HCT116 (cell line): Measurements from ENCODE around the gene METTL25B. TPM values are rescaled to one million over a fixed set of nuclear protein-coding genes. Genes with fewer than 3 reads are reported as not detected.

Experiments used
- ATAC-seq: fragments of 200-7000 bp; cut with Tn5 transposase; 2 replicates; pipeline ENCODE4 v1.9.1; 2020; ENCODE audit warnings: mild to moderate bottlenecking, moderate library complexity
- BruUV-seq: library from RNA; stranded (reverse); fragments of 400-500 nt; replicated peaks from 2 replicates; lab custom pipeline; 2021; lab: Mats Ljungman, UMichigan
- CTCF ChIA-PET: fragments of 300-600 bp; sonication (Branson Sonifier 250); formaldehyde crosslinking; loops from one replicate; lab custom pipeline; 2021; ENCODE audit warnings: antibody characterized with exemption; lab: Charles Lee
- POLR2A ChIA-PET: fragments of 300-600, 350-600 bp; sonication (Branson Sonifier 250); formaldehyde crosslinking; loops from one replicate; lab custom pipeline; 2021; ENCODE audit warnings: antibody characterized with exemption; lab: Charles Lee
- RAD21 ChIA-PET, 2 experiments: fragments of 300-600 bp; sonication (Branson Sonifier 250); formaldehyde crosslinking; loops; one replicate each; lab custom pipeline; 2023; ENCODE audit warnings: low total read pairs in 2 of 2; ENCODE audit not compliant: uncharacterized antibody in 2 of 2, unreplicated experiment in 2 of 2, low non-redundant PET in 1 of 2; lab: Charles Lee
- DNase-seq: peaks from one replicate; pipeline ENCODE4 v3.0.0-alpha.2; 2010; ENCODE audit warnings: low read depth, low spot score
- H2AFZ ChIP-seq: fragments of 200-600 bp; shearing (Covaris generic), sonication (generic); 2 replicates; pipeline ENCODE4 v1.6.1; 2017; ENCODE audit warnings: low read depth, mixed run types, mixed read lengths, antibody characterized with exemption, low read length; ENCODE audit not compliant: poor library complexity, severe bottlenecking
- H3K27ac ChIP-seq: 2 replicates; pipeline ENCODE4 v1.5.1; 2012; ENCODE audit warnings: low read depth, low read length
- H3K27me3 ChIP-seq: fragments of 200-600 bp; sonication (generic); 2 replicates; pipeline ENCODE4 v1.6.1; 2016; ENCODE audit warnings: mixed run types, low read length, mixed read lengths; ENCODE audit not compliant: insufficient read depth
- H3K36me3 ChIP-seq, 2 experiments: fragments of 200-500 bp in 1 of 2; fragments of 200-600 bp in 1 of 2; sonication (Bioruptor generic) in 1 of 2; sonication (generic) in 1 of 2; 2 replicates each; pipeline versions ENCODE4 v1.5.1 to v1.6.1; 2014 to 2016; ENCODE audit warnings: low read length in 2 of 2, inconsistent platforms in 1 of 2, mixed read lengths in 1 of 2, mixed run types in 1 of 2; ENCODE audit not compliant: insufficient read depth in 2 of 2, control insufficient read depth in 1 of 2
- H3K4me1 ChIP-seq, 2 experiments: fragments of 200-600 bp in 1 of 2; sonication (generic) in 1 of 2; 2 replicates each; pipeline versions ENCODE4 v1.5.1 to v1.6.1; 2012 to 2017; ENCODE audit warnings: low read length in 2 of 2, inconsistent platforms in 1 of 2, mild to moderate bottlenecking in 1 of 2, mixed read lengths in 1 of 2, mixed run types in 1 of 2, moderate library complexity in 1 of 2; ENCODE audit not compliant: insufficient read depth in 2 of 2, control insufficient read depth in 1 of 2
- H3K4me2 ChIP-seq: fragments of 200-600 bp; sonication (generic); 2 replicates; pipeline ENCODE4 v1.6.1; 2017; ENCODE audit warnings: mixed run types, low read length, mixed read lengths
- H3K4me3 ChIP-seq, 2 experiments: fragments of 200-600 bp in 1 of 2; sonication (generic) in 1 of 2; replicated peaks in 1 of 2; 2 replicates each; pipeline ENCODE4 v1.5.1; 2011 to 2016; ENCODE audit warnings: low read length in 2 of 2, control low read depth in 1 of 2, low read depth in 1 of 2, mild to moderate bottlenecking in 1 of 2, mixed read lengths in 1 of 2, mixed run types in 1 of 2
- H3K79me2 ChIP-seq: fragments of 200-600 bp; sonication (generic); 2 replicates; pipeline ENCODE4 v1.6.1; 2017; ENCODE audit warnings: mild to moderate bottlenecking, mixed run types, low read length, moderate library complexity, mixed read lengths; ENCODE audit not compliant: insufficient read depth
- H3K9ac ChIP-seq: fragments of 200-600 bp; sonication (generic); 2 replicates; pipeline ENCODE4 v1.6.1; 2016; ENCODE audit warnings: low read length, mixed read lengths
- H3K9me2 ChIP-seq: fragments of 200-600 bp; sonication (generic), shearing (Covaris generic); 2 replicates; pipeline ENCODE4 v1.6.1; 2017; ENCODE audit warnings: mixed run types, mild to moderate bottlenecking, moderate library complexity; ENCODE audit not compliant: insufficient read depth
- H3K9me3 ChIP-seq, 2 experiments: fragments of 200-500 bp in 1 of 2; fragments of 200-600 bp in 1 of 2; sonication (Bioruptor generic) in 1 of 2; sonication (generic) in 1 of 2; 2 replicates each; pipeline ENCODE4 v1.6.1; 2014 to 2017; ENCODE audit warnings: low read length in 2 of 2, mixed read lengths in 2 of 2, inconsistent platforms in 1 of 2, low read depth in 1 of 2, mild to moderate bottlenecking in 1 of 2, mixed run types in 1 of 2, moderate library complexity in 1 of 2; ENCODE audit not compliant: control insufficient read depth in 1 of 2, insufficient read depth in 1 of 2
- H4K20me1 ChIP-seq: fragments of 200-600 bp; sonication (generic), shearing (Covaris generic); 2 replicates; pipeline ENCODE4 v1.6.1; 2017; ENCODE audit warnings: mixed run types, mild to moderate bottlenecking, moderate library complexity; ENCODE audit not compliant: insufficient read depth
- ATF3 ChIP-seq: IDR thresholded peaks from 2 replicates; pipeline ENCODE4 v1.6.1; 2012
- CEBPB ChIP-seq: IDR thresholded peaks from 2 replicates; pipeline ENCODE4 v1.6.1; 2012; ENCODE audit warnings: low read depth
- CTCF ChIP-seq, 3 experiments: fragments of 200-600 bp in 1 of 3; sonication (generic) in 1 of 3; IDR thresholded peaks in 2 of 3; conservative IDR thresholded peaks in 1 of 3; 2 replicates each; pipeline ENCODE4 v1.5.1; 2012 to 2017; ENCODE audit warnings: low read depth in 2 of 3, low read length in 2 of 3, antibody characterized with exemption in 1 of 3, borderline replicate concordance in 1 of 3, control low read depth in 1 of 3, mild to moderate bottlenecking in 1 of 3, mixed read lengths in 1 of 3, mixed run types in 1 of 3, moderate library complexity in 1 of 3; ENCODE audit not compliant: insufficient read depth in 1 of 3
- ELF1 ChIP-seq: IDR thresholded peaks from 2 replicates; pipeline ENCODE4 v1.6.1; 2012; ENCODE audit warnings: low read depth, borderline replicate concordance
- FOSL1 ChIP-seq: IDR thresholded peaks from 2 replicates; pipeline ENCODE4 v1.6.1; 2012; ENCODE audit warnings: low read depth
- JUND ChIP-seq: IDR thresholded peaks from 2 replicates; pipeline ENCODE4 v1.6.1; 2012
- MAX ChIP-seq: IDR thresholded peaks from 2 replicates; pipeline ENCODE4 v1.6.1; 2012
- REST ChIP-seq: IDR thresholded peaks from 2 replicates; pipeline ENCODE4 v1.6.1; 2012; ENCODE audit warnings: low read depth
- SIN3A ChIP-seq: IDR thresholded peaks from 2 replicates; pipeline ENCODE4 v1.6.1; 2012; ENCODE audit warnings: low read depth
- SP1 ChIP-seq: IDR thresholded peaks from 2 replicates; pipeline ENCODE4 v1.6.1; 2012; ENCODE audit warnings: low read depth
- SRF ChIP-seq: IDR thresholded peaks from 2 replicates; pipeline ENCODE4 v1.6.1; 2012; ENCODE audit warnings: low read depth
- TCF7L2 ChIP-seq: IDR thresholded peaks from 2 replicates; pipeline ENCODE4 v1.7.0; 2011; ENCODE audit warnings: borderline replicate concordance, inconsistent platforms; ENCODE audit not compliant: insufficient read depth, insufficient read length; ENCODE audit errors: extremely low read depth
- YY1 ChIP-seq: IDR thresholded peaks from 2 replicates; pipeline ENCODE4 v1.6.1; 2011; ENCODE audit warnings: low read length, low read depth, moderate library complexity, mild to moderate bottlenecking; ENCODE audit not compliant: insufficient replicate concordance; ENCODE audit errors: extremely low read depth
- ZBTB33 ChIP-seq: IDR thresholded peaks from 2 replicates; pipeline ENCODE4 v1.6.1; 2011; ENCODE audit warnings: mild to moderate bottlenecking, low read length, moderate library complexity; ENCODE audit not compliant: insufficient replicate concordance; ENCODE audit errors: extremely low read depth
- ZFX ChIP-seq: fragments of 450-650 bp; IDR thresholded peaks from 2 replicates; pipeline ENCODE4 v1.6.1; 2017
- ZNF274 ChIP-seq: fragments of 200-500 bp; sonication (Bioruptor generic); IDR thresholded peaks from 2 replicates; pipeline ENCODE4 v1.6.1; 2014; ENCODE audit warnings: mild to moderate bottlenecking, low read depth, low read length, inconsistent platforms
- intact Hi-C: fragments of 100-400 bp; cut with micrococcal nuclease; formaldehyde crosslinking; loops from 2 replicates; pipeline ENCODE4 v1.10.0; 2022
- total RNA-seq: library from RNA; stranded (reverse); gene quantifications from one replicate; pipeline ENCODE4 v1.2.1, GENCODE V29; 2021; ENCODE audit not compliant: unreplicated experiment

The METTL25B gene
- total RNA-seq, 1 experiment from 2014 or later, result 36.5 TPM

- H3K79me2 ChIP-seq, result 0 out of 2 replicates have a peak, but pooled peaks cover 4% of the 10 kb centered on the region
- BruUV-seq, result no TSS peak
- peaks cover 29 to 36% of the 10 kb centered on the region in 2 experiments for H3K4me1 ChIP-seq
- no peaks in the 10 kb centered on the region for H3K9me3 ChIP-seq
- no peak overlapping the region for H3K4me2 ChIP-seq
- H3K9me2 ChIP-seq, result no peaks in the 10 kb centered on the region
- H2AFZ ChIP-seq, result no peak overlapping the region
- peaks cover 22 to 24% of the 10 kb centered on the region in 2 experiments; a peak in 3 of 4 replicates for H3K36me3 ChIP-seq
- no peak overlapping the region for H3K9ac ChIP-seq
- ATAC-seq (no peak), DNase-seq (no peak)
- no peak overlapping the region for H3K4me3 ChIP-seq
- CTCF ChIA-PET, result interaction anchor here (0.9 kb wide), 1 partner anchor 9 kb away, joined by 5 read pairs; the partner anchor contains the start of gene CRABP2
- H4K20me1 ChIP-seq, result no peaks in the 10 kb centered on the region
- RAD21 ChIA-PET, result no interaction called here
- intact Hi-C loops, result no loop called here
- TF ChIP-seq CEBPB, result no peak
- no peak for TF ChIP-seq ZBTB33
- no peak for TF ChIP-seq FOSL1
- TF ChIP-seq ATF3, result no peak
- TF ChIP-seq SRF, result no peak
- TF ChIP-seq ELF1, result no peak
- no peak for TF ChIP-seq CTCF (IDR thresholded peaks at IDR 0.05 in 2 of 3, conservative IDR thresholded peaks at IDR 0.05 in 1 of 3; ENCODE audit: borderline replicate concordance in 1 of 3, insufficient read depth in 1 of 3, low read depth in 2 of 3, low read length in 2 of 3)
- TF ChIP-seq REST, result no peak
- TF ChIP-seq YY1, result no peak
- TF ChIP-seq TCF7L2, result no peak
- TF ChIP-seq SP1, result no peak
- TF ChIP-seq MAX, result no peak
- TF ChIP-seq SIN3A, result no peak
- TF ChIP-seq ZFX, result no peak
- TF ChIP-seq JUND, result no peak
- TF ChIP-seq ZNF274, result no peak
- no peaks in the 10 kb centered on the region for H3K27me3 ChIP-seq
- H3K27ac ChIP-seq, result no peak overlapping the region
- POLR2A ChIA-PET, result no interaction called here
These were observed 31.5 kb upstream of the METTL25B start for GRCh38 chr1:156696755-156697154.
